Mucosa of descending colon (tissue), 3 donors: ENCODE data around the gene CCRL2. TPM values are rescaled to one million over a fixed set of nuclear protein-coding genes. Genes with fewer than 3 reads are reported as not detected.
A peak's percentile ranks its signal among the peaks of the same experiment; 100 is the strongest.

Experiments
- ATAC-seq: fragments of 200-7000 bp; cut with Tn5 transposase; one replicate; pipeline ENCODE4 v1.9.1; 2020; ENCODE audit warnings: mild to moderate bottlenecking, moderate library complexity
- DNase-seq, 3 donors: peaks; one replicate each; pipeline ENCODE4 v3.0.0-alpha.2; 2020
- H3K36me3 ChIP-seq: fragments of 200-600 bp; one replicate; pipeline ENCODE4 v1.8.0; 2021; ENCODE audit warnings: low read depth, mild to moderate bottlenecking
- H3K4me1 ChIP-seq: fragments of 200-600 bp; one replicate; pipeline ENCODE4 v1.8.0; 2021; ENCODE audit warnings: low read depth, mild to moderate bottlenecking
- H3K4me3 ChIP-seq: fragments of 200-600 bp; one replicate; pipeline ENCODE4 v1.8.0; 2021; ENCODE audit warnings: mild to moderate bottlenecking
- H3K9me3 ChIP-seq: fragments of 200-600 bp; one replicate; pipeline ENCODE4 v1.8.0; 2021; ENCODE audit warnings: mild to moderate bottlenecking
- intact Hi-C, 2 donors: fragments of 100-400 bp; cut with DNase I in 1 of 2; cut with micrococcal nuclease in 1 of 2; formaldehyde crosslinking; loops; one replicate each; pipeline versions ENCODE4 v1.11.0 to v1.11.1; 2022; cut with DNase I, micrococcal nuclease
- total RNA-seq, 3 donors: library from RNA; stranded (reverse); fragmentation: NEBNext Ultra II Directional in 2 of 3; extraction: Animal tissue kit (Norgen Biotek cat#: 25700) in 2 of 3; gene quantifications; one replicate each; pipeline versions ENCODE4 v1.2.1 to v1.2.4, GENCODE V29; 2021 to 2023
- TF ChIP-seq, protein P1 (sequence below): fragments of 200-600 bp; IDR thresholded peaks from one replicate; pipeline ENCODE4 v1.8.0; 2022; ENCODE audit warnings: antibody characterized with exemption, mild to moderate bottlenecking
- donor health status: DM: no; HTN: no; CAD: no; lungs with moderate emphysema.
- donor health status: DM: no; HTN: no; CAD: no.
- donor health status: DM: no; HTN: yes; CAD: no.

Gene CCRL2
- total RNA-seq, 3 donors from 2014 or later: 10.2 to 23.3 (median 15.7) TPM

- Histone ChIP-seq H3K4me3 (no peak overlapping the region), H3K9me3 (no peaks in the 10 kb centered on the region), H3K36me3 (no peaks in the 10 kb centered on the region), H3K4me1 (no peaks in the 10 kb centered on the region)
- no peak for DNase-seq
- intact Hi-C loops: loop anchor here in 1 of 2 donors (10.0 kb wide), 1 partner anchor 440 kb away; no protein-coding TSS in a partner anchor
- ATAC-seq: no peak
- TF ChIP-seq, protein P1, sequence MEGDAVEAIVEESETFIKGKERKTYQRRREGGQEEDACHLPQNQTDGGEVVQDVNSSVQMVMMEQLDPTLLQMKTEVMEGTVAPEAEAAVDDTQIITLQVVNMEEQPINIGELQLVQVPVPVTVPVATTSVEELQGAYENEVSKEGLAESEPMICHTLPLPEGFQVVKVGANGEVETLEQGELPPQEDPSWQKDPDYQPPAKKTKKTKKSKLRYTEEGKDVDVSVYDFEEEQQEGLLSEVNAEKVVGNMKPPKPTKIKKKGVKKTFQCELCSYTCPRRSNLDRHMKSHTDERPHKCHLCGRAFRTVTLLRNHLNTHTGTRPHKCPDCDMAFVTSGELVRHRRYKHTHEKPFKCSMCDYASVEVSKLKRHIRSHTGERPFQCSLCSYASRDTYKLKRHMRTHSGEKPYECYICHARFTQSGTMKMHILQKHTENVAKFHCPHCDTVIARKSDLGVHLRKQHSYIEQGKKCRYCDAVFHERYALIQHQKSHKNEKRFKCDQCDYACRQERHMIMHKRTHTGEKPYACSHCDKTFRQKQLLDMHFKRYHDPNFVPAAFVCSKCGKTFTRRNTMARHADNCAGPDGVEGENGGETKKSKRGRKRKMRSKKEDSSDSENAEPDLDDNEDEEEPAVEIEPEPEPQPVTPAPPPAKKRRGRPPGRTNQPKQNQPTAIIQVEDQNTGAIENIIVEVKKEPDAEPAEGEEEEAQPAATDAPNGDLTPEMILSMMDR: no peak
These were observed 32.3 kb upstream of the CCRL2 start for GRCh38 chr3:46374755-46375154.

DNA sequence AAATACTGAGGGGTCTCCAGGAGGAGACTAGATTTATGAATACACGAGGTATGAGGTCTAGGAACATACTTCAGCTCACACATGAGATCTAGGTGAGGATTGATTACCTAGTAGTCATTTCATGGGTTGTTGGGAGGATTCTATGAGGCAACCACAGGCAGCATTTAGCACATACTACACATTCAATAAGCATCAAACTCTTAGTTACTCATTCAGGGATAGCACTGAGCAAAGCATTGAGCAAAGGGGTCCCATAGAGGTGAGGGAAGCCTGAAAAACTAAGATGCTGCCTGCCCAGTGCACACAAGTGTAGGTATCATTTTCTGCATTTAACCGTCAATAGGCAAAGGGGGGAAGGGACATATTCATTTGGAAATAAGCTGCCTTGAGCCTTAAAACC is 31.8 kb upstream of the CCRL2 start:
- DNase-seq (no peak), ATAC-seq (no peak)
- Histone ChIP-seq H3K9me3 (no peaks in the 10 kb centered on the region), H3K4me3 (no peak overlapping the region), H3K4me1 (no peaks in the 10 kb centered on the region), H3K36me3 (no peaks in the 10 kb centered on the region)
- intact Hi-C loops: loop anchor here in 1 of 2 donors (10.0 kb wide), 1 partner anchor 440 kb away; no protein-coding TSS in a partner anchor
- TF ChIP-seq, protein P1: no peak

GRCh38 chr3:46375814-46376213 is 31.2 kb upstream of the CCRL2 start:
- TF ChIP-seq, protein P1: no peak
- no peak for DNase-seq
- intact Hi-C loops: loop anchor here in 1 of 2 donors (10.0 kb wide), 1 partner anchor 441 kb away; no protein-coding TSS in a partner anchor
- no peaks in the 10 kb centered on the region for H3K4me1 ChIP-seq
- no peak for ATAC-seq
- no peak overlapping the region for H3K4me3 ChIP-seq
- H3K36me3 ChIP-seq: no peaks in the 10 kb centered on the region
- no peaks in the 10 kb centered on the region for H3K9me3 ChIP-seq

GRCh38 chr3:46378426-46378942 is 28.6 kb upstream of the CCRL2 start:
- Histone ChIP-seq H3K9me3 (no peaks in the 10 kb centered on the region), H3K4me1 (peaks cover 9% of the 10 kb centered on the region), H3K4me3 (no peak overlapping the region), H3K36me3 (no peaks in the 10 kb centered on the region)
- ATAC-seq: peak; percentile 72
- TF ChIP-seq, protein P1: peak; percentile 51
- intact Hi-C loops: loop anchor here in 1 of 2 donors (10.0 kb wide), 1 partner anchor 444 kb away; no protein-coding TSS in a partner anchor
- peak; percentile 74 to 84 (median 82) for DNase-seq

GRCh38 chr3:46380471-46381221 is 26.4 kb upstream of the CCRL2 start:
- TF ChIP-seq, protein P1: no peak
- Histone ChIP-seq H3K9me3 (no peaks in the 10 kb centered on the region), H3K4me3 (no peak overlapping the region), H3K4me1 (peaks cover 19% of the 10 kb centered on the region), H3K36me3 (no peaks in the 10 kb centered on the region)
- intact Hi-C loops: no loop called here
- ATAC-seq (no peak), DNase-seq (no peak)
